Smooth muscle cell (in vitro differentiated cells): ENCODE data around the gene MET. TPM values are rescaled to one million over a fixed set of nuclear protein-coding genes. Genes with fewer than 3 reads are reported as not detected.

Experiments
- DNase-seq: peaks from one replicate; lab custom pipeline; 2025; ENCODE audit not compliant: unreplicated experiment; lab: John Stamatoyannopoulos, UW
- H2AFZ ChIP-seq: fragments of 200-600 bp; sonication (generic); 2 replicates; pipeline ENCODE4 v1.6.0; 2016; ENCODE audit warnings: antibody characterized with exemption, low read depth, mild to moderate bottlenecking
- H3F3A ChIP-seq: fragments of 200-600 bp; sonication (generic); 2 replicates; pipeline ENCODE4 v1.6.0; 2017; ENCODE audit warnings: antibody characterized with exemption, low read depth
- H3K27ac ChIP-seq: fragments of 200-600 bp; sonication (generic); 2 replicates; pipeline ENCODE4 v1.5.1; 2016; ENCODE audit warnings: low read depth, mild to moderate bottlenecking
- H3K27me3 ChIP-seq: fragments of 200-600 bp; sonication (generic); 2 replicates; pipeline ENCODE4 v1.6.1; 2016; ENCODE audit warnings: low read depth, mild to moderate bottlenecking
- H3K36me3 ChIP-seq: fragments of 200-600 bp; sonication (generic); 2 replicates; pipeline ENCODE4 v1.5.1; 2016; ENCODE audit warnings: low read depth
- H3K4me1 ChIP-seq: fragments of 200-600 bp; sonication (generic); 2 replicates; pipeline ENCODE4 v1.5.1; 2016; ENCODE audit warnings: low read depth
- H3K4me2 ChIP-seq: fragments of 200-600 bp; sonication (generic); 2 replicates; pipeline ENCODE4 v1.6.0; 2016; ENCODE audit warnings: mild to moderate bottlenecking
- H3K4me3 ChIP-seq: fragments of 200-600 bp; sonication (generic); 2 replicates; pipeline ENCODE4 v1.5.1; 2016; ENCODE audit warnings: mild to moderate bottlenecking
- H3K79me2 ChIP-seq: fragments of 200-600 bp; sonication (generic); 2 replicates; pipeline ENCODE4 v1.6.0; 2016; ENCODE audit warnings: low read depth, mild to moderate bottlenecking
- H3K9ac ChIP-seq: fragments of 200-600 bp; sonication (generic); 2 replicates; pipeline ENCODE4 v1.6.0; 2016; ENCODE audit warnings: low read depth
- H3K9me3 ChIP-seq: fragments of 200-600 bp; sonication (generic); replicated peaks from 2 replicates; pipeline ENCODE4 v1.5.1; 2016; ENCODE audit warnings: low read depth
- H4K20me1 ChIP-seq: fragments of 200-600 bp; sonication (generic); 2 replicates; pipeline ENCODE4 v1.6.0; 2016; ENCODE audit warnings: low read depth
- whole genome bisulfite sequencing: methylation state at CpG from one replicate; pipeline ENCODE4 v1.1.7; 2016; ENCODE audit warnings: low lambda C conversion rate; 5-methylcytosine and 5-hydroxymethylcytosine counted together
- polyA plus RNA-seq: library from polyadenylated mRNA; unstranded; fragments of >200 nt; fragmentation: Nextera tagmentation; extraction: Ambion mirVana; gene quantifications from 2 replicates; pipeline ENCODE4 v1.2.1, GENCODE V29; 2016
- total RNA-seq: library from RNA; depleted of rRNA; stranded (reverse); fragments of >200 nt; gene quantifications from 2 replicates; pipeline ENCODE4 v1.2.3, GENCODE V29; 2014
- TF ChIP-seq, protein P1 (sequence below): fragments of 200-600 bp; sonication (generic); IDR thresholded peaks from 2 replicates; pipeline ENCODE4 v1.5.1; 2017; ENCODE audit warnings: borderline replicate concordance, mild to moderate bottlenecking, antibody characterized with exemption; ENCODE audit not compliant: insufficient read depth, poor library complexity, severe bottlenecking

MET gene
- total and polyA plus RNA-seq, 2 experiments from 2014 or later = 1.2 to 12.0 TPM

DNA sequence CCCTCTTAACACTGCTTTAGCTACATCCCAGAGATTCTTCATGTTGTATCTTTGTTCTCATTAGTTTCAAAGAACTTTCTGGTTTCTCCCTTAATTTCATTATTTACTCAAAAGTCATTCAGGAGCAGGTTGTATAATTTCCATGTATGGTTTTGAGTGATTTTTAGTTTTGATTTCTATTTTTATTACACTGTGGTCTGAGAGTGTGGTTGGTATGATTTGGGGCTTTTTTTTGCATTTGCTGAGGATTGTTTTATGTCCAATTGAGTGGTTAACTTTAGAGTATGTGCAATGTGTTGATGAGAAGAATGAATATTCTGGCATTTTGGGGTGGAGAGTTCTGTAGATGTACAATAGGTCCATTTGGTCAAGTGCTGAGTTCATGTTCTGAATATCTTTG lies 152.5 kb downstream of the MET start:
- Histone ChIP-seq H3K9me3 (no peaks in the 10 kb centered on the region), H3K9ac (no peak overlapping the region), H2AFZ (no peak overlapping the region)

DNA sequence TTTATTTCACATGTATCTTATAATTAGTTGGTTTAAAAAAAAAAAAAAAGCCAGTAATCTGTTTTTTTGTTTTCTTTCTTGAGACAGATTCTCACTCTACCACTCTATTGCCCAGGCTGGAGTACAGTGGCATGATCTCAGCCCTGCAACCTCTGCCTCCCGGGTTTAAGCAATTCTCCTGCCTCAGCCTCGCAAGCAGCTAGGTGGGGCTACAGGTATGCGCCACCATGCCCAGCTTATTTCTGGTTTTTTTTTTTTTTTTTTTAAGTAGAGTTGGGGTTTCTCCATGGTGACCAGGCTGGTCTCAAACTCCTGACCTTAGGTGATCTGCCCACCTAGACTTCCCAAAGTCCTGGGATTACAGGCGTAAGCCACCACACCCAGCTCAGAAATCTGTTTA lies 156.3 kb downstream of the MET start:
- TF ChIP-seq, protein P1, sequence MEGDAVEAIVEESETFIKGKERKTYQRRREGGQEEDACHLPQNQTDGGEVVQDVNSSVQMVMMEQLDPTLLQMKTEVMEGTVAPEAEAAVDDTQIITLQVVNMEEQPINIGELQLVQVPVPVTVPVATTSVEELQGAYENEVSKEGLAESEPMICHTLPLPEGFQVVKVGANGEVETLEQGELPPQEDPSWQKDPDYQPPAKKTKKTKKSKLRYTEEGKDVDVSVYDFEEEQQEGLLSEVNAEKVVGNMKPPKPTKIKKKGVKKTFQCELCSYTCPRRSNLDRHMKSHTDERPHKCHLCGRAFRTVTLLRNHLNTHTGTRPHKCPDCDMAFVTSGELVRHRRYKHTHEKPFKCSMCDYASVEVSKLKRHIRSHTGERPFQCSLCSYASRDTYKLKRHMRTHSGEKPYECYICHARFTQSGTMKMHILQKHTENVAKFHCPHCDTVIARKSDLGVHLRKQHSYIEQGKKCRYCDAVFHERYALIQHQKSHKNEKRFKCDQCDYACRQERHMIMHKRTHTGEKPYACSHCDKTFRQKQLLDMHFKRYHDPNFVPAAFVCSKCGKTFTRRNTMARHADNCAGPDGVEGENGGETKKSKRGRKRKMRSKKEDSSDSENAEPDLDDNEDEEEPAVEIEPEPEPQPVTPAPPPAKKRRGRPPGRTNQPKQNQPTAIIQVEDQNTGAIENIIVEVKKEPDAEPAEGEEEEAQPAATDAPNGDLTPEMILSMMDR = no peak
- Histone ChIP-seq H3K4me3 (no peak overlapping the region), H3F3A (no peaks in the 10 kb centered on the region), H3K9me3 (no peaks in the 10 kb centered on the region), H3K9ac (no peak overlapping the region), H3K27ac (no peak overlapping the region), H3K27me3 (no peaks in the 10 kb centered on the region), H2AFZ (no peak overlapping the region), H3K4me2 (no peak overlapping the region), H3K4me1 (no peaks in the 10 kb centered on the region), H4K20me1 (no peaks in the 10 kb centered on the region), H3K36me3 (no peaks in the 10 kb centered on the region), H3K79me2 (no peaks in the 10 kb centered on the region)
- DNase-seq = no peak
- WGBS = 90% methylated on average over 4 of the region's 4 CpGs

More for the DNA sequence above, 152.5 kb downstream of the MET start:
- no peaks in the 10 kb centered on the region for H3F3A ChIP-seq
- TF ChIP-seq, protein P1 = no peak
- no peak overlapping the region for H3K4me2 ChIP-seq
- no peak overlapping the region for H3K27ac ChIP-seq
- no peaks in the 10 kb centered on the region for H3K36me3 ChIP-seq
- H3K27me3 ChIP-seq = no peaks in the 10 kb centered on the region
- no peaks in the 10 kb centered on the region for H4K20me1 ChIP-seq
- H3K4me3 ChIP-seq = no peak overlapping the region
- no peaks in the 10 kb centered on the region for H3K4me1 ChIP-seq
- DNase-seq = no peak
- no peaks in the 10 kb centered on the region for H3K79me2 ChIP-seq

DNA sequence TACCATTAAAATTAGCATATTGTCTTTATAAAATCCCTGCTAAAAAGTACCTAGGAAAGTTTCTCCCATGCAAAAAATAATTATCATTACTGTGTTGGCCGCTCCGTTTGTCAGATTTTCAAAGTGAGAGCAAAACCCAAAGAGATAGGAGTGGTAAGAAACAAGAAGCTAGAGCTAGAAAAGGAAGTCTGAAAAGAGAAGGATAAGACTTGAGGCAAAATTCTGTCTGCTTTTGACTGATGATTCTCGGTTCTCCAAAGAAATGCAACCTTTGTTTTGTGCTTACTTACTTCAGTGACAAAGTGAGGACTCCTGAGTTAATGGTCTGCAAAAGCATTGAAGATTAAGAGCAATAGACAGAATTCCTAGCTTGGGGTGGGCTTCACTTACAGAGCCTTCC lies 157.0 kb downstream of the MET start:
- 87% methylated on average over 3 of the region's 3 CpGs for WGBS

DNA sequence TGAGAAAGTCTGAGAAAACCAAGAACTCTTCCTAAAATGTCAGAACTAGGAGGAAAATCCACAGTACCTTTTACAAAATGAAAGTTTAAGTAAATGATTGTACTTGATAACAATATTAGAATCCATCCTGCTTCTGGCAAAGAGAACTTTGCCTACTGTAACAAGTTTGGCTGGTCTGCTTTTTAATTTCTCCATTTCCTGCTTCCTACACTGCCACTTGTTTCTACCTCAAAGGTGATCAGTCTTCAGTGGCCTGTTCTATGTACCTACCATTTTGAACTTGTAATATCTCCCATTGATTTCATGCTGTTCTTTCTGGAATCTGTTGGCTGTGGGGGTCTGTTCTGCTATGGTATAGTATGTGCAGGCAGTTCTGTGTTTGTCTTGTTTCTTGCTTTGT lies 157.5 kb downstream of the MET start:
- no peak for DNase-seq
- TF ChIP-seq, protein P1 = no peak
- H3K27ac ChIP-seq = no peak overlapping the region
- H3F3A ChIP-seq = no peaks in the 10 kb centered on the region
- no peak overlapping the region for H2AFZ ChIP-seq
- no peak overlapping the region for H3K4me3 ChIP-seq
- H3K27me3 ChIP-seq = no peaks in the 10 kb centered on the region
- H4K20me1 ChIP-seq = no peaks in the 10 kb centered on the region
- no peaks in the 10 kb centered on the region for H3K9me3 ChIP-seq
- no peaks in the 10 kb centered on the region for H3K79me2 ChIP-seq
- H3K4me1 ChIP-seq = no peaks in the 10 kb centered on the region
- H3K9ac ChIP-seq = no peak overlapping the region
- no peak overlapping the region for H3K4me2 ChIP-seq
- no peaks in the 10 kb centered on the region for H3K36me3 ChIP-seq

More for the DNA sequence above, 157.0 kb downstream of the MET start:
- no peak overlapping the region for H2AFZ ChIP-seq
- no peaks in the 10 kb centered on the region for H3K9me3 ChIP-seq
- no peak overlapping the region for H3K4me2 ChIP-seq
- H3F3A ChIP-seq = no peaks in the 10 kb centered on the region
- H3K4me1 ChIP-seq = no peaks in the 10 kb centered on the region
- no peak overlapping the region for H3K27ac ChIP-seq
- TF ChIP-seq, protein P1 = no peak
- no peak overlapping the region for H3K9ac ChIP-seq
- no peak for DNase-seq
- no peaks in the 10 kb centered on the region for H3K79me2 ChIP-seq
- no peak overlapping the region for H3K4me3 ChIP-seq
- H4K20me1 ChIP-seq = no peaks in the 10 kb centered on the region
- no peaks in the 10 kb centered on the region for H3K27me3 ChIP-seq
- no peaks in the 10 kb centered on the region for H3K36me3 ChIP-seq
